NCI-H1436 (cell line): Measurements from ENCODE around the gene MTX3.

Experiments
- DNase-seq: peaks from one replicate; lab custom pipeline; 2025; lab: John Stamatoyannopoulos, UW

MTX3 gene, protein sequence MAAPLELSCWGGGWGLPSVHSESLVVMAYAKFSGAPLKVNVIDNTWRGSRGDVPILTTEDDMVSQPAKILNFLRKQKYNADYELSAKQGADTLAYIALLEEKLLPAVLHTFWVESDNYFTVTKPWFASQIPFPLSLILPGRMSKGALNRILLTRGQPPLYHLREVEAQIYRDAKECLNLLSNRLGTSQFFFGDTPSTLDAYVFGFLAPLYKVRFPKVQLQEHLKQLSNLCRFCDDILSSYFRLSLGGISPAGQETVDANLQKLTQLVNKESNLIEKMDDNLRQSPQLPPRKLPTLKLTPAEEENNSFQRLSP

DNA sequence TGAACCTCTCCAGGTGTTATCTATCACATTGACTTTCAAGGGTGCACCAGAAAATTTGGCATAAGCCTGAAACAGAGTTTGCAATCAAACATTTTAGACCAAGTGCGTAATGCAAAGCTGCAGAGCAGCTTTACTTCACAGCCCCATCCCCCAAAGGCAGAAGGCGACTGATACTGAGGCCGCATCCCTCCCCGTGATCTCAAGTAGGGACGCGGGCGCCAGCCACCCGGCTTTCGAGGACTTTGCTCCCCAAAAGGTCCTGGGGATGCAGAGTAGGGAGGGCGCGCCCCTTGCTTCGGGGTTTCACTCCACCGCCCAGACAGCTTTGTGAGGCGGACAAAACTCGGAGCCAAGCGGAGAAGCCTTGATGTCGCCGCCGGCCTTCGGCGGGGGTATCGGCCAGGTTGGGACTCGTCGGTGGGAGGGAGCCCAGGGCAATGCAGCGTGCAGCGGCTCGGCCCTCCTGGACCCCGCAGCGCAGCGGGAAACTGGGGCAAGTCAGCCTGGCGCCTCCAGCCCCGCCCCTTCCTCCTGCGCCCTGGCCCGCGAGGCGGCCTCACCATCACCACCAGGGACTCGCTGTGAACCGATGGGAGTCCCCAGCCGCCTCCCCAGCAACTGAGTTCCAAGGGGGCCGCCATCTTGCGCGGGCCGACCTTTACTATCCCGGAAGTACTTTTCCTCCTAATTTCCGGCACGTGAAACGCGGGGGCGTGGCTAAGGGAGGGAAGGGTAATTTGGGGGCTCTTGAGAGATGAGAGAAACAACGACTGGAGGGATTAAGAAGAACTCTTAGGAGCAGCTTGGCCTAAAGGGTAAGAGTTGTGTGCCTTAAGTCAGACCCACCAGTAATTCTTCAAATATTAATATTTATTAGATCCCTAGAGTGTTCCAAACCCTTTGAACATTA, at the start of gene MTX3:
Gene MTX3, minus strand, starts transcription at position 665 of the 910 bp plus-strand sequence. Its CDS starts 24 bp downstream, at position 641.
- peak; percentile 94 for DNase-seq

DNA sequence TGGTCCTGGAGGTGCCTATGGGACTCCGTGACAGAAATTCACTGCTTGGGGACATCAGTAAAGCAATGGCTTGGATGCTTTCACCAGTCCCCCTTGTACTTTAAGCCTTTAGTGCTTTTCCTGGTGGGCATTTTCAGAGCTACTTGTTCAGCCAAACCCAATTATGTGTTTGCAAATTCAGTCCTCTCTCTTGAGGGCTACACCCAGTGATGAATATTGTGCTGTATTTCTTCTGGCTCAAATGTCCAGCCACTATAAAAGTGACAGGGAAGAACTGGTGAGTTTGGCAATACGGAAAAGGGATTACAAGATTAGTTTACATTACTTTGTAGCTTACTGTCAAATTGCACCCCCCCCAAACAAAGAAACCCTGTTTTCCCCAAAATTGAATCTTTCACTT, 48.6 kb upstream of the MTX3 start:
- no peak for DNase-seq

DNA sequence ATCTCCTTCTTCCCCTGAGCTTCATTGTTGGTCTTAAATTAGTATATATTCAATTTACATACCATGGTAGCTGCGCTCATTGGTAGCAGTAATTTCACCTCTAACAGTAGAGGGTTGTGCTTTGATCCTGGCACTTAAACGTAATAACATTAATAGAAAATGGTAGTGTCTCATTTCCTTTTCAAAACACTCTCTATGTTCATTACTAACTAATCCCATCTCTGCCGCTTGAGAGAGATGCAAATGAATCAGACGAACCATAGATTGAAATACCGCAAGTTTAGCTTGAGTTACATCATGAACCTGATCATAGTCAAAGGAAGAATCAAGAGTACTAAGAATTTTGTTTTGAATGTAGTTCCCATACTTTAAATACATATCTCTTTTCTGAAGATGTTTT, 46.3 kb upstream of the MTX3 start:
- DNase-seq, result no peak

DNA sequence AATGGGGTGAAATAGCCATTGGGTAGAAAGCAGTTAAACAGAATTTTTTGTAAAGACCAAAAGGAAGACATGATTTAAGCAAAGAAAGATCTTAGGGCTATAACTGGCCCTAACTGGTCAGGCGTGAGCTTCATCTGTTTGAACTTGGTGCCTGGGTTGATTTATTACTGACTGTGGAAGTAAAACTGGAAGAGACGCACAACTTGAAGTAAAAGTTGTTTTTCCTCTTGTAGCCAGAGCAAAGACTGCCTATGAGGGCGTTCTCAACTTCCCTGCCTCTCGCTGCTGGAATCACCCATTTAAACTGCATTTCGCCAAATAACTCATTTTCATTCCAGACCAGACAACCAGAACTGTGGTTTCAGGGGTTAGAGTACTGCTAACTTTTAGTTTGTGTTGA, 45.6 kb upstream of the MTX3 start:
- DNase-seq, result no peak

DNA sequence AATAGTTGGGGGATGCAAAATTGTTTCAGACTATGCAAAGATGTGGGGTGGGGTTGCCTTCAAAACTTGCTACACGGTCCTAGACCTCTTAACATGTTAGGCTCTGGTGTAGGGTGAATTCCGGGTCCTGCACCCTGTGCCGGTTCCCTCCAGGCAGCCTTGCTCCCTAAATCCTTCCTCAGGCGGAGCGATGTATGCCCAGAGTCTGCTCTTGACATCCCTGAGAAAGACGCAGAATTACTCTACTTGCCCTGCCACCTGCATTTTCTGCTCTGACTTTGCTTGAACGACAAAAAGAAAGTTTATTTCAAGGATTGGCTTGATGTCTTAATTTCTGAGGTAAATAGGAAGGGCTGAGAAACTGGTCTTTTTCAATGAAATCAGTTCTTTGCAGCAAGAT, 44.8 kb upstream of the MTX3 start:
- no peak for DNase-seq

DNA sequence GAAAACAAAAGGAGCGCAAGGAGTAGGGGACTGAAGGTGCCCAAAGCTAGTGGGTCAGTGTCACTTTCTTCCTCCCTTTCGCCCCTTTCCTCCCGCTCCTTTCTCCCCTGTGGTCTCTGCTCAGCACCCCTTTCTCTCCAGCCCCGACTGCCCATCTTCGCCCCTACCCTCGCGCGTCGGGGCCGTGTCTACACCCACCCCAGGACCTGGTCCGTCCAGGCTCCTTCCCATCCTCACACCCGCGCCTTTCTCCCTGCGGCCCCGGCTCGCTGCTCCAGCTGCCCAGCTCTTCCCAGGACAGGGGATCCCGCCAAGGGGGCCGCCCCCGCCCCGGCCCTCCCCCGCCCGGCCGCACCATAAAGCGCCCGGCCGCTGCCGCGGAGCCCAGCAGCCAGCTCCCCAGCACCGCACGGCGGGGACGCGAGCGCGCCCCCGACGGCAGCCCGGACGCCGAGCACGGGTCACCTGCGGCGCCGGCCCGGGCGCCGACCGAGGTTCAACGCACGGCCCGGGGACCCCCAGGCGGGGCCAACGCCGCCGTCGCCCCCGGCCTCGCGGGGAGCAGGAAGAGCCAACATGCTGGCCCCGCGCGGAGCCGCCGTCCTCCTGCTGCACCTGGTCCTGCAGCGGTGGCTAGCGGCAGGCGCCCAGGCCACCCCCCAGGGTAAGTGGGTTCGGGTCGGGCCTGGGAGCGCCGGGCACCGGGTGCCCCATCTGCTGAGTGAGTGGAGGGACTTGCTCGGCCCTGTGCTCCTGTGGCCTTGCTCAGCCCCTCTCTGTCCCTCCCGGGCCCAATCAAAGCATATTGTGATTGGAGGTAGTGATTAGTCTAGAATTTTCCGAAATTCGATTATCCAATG, 44.1 kb upstream of the MTX3 start, which contains the start of gene THBS4:
Gene THBS4, plus strand, starts transcription at position 387 of the 860 bp plus-strand sequence. Its CDS starts 190 bp downstream, at position 577.
- no peak for DNase-seq

DNA sequence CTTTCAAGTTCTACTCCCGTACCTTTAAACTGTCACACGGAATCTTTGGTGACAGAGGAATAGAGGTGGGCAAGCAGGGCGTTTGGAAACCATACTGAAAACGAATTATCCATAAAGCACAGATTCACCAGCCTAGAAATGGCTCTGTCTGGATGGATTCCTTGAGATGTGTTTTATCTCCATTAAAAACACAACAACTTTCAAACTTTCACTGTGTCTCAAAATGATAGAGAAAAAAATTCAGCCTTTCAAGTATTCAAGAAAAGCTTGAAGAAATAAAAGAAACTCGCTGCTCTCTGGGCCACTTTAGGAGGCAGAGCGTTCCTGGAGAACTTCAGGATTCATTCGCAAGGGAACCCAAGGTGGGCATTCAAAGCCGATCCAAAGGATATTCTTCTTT, 43.5 kb upstream of the MTX3 start:
- DNase-seq, result no peak

DNA sequence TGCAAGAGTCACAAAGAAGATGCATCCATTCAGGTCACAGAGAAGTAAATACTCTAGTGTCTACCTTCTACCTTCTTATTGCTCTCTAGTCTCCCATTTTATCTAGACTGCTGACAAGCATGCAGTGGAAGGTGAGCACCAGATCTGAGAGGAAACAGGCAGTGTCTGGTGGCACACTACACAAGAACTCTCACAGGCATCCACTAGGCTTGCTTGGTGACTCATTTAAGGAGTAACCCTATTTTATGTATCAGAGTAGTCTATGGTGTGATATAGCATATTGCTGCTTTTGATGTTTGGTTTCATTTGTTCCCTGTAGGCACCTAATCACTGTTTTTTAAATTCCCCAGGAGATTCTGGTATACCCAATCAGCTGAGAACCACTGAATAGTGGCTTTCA, 42.5 kb upstream of the MTX3 start:
- no peak for DNase-seq

DNA sequence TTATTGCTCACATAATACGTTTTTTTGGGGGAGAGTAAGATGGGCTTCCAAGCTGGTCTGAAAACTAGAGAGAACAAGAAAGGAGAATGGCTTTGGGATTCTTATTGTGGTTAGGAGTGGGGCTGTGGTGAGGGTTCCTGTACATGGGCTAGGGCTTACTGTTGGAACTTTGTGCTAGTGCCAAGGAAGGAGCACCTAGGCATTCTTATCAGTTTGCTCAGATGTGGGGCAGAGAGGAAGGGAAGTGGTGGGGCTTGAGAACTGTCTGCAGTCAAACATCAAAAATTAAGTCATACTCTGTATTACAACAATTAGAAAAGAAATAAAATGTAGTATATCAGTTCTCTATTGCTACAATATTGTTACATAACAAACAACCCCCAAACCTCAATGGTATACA, 40.0 kb upstream of the MTX3 start:
- no peak for DNase-seq

DNA sequence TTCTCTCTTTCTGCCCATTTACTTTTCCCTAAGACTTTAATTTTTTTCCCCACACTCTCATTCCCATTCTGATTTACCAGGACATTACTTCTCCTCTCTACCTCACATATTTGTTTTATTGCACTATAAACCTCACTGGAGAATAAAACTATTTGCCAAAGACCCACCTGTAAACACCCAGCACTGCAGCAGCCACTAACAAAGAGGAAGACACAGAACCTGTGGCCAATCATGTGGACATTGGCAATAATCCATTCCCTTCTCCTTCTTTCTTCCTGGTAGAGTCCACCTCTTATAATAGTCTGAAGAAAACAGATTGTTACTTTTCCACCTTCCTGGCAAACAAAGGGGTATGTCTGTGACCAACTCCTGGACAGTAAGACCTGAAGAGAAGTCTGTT, 35.8 kb upstream of the MTX3 start:
- DNase-seq, result no peak

DNA sequence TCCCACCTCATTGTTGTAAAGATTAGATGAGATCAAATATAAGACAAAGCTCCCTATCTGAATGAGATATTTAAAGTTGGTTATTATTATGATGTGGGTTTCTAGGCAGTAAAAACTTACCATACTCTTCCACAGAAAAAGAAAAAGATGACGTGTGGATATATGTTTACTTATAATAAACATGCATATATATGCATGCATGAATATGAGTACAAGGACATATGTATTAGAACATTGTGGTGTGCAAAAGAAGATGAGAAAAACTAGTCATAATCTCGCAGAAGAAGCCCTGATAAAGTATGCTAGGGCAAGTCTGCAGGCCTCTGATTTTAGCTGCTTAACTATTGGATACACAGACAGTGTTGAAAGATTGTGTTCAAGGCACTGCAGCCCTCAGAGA, 34.0 kb upstream of the MTX3 start:
- DNase-seq, result no peak

DNA sequence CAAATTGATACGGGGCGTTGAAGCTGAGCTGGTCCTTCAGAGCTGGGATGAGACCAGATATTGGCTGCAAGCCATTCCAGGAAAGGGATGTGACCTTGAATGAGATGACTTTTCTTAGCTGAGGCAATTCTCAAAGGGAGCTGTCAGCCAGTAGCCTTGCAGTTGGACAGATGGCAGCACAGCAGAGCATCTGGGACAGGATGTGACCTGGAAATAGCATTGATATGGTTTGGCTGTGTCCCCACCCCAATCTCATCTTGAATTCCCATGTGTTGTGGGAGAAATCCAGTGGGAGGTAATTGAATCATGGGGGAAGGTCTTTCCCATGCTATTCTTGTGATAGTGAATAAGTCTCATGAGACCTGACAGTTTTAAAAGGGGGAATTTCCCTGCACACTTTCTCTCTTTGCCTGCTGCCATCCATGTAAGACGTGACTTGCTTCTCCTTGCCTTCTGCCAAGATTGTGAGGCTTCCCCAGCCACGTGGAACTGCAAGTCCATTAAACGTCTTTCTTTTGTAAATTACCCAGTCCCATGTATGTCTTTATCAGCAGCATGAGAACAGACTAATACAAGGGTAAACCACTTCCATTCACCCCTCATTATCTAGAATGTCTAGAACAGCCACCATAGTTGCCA, 19.8 kb upstream of the MTX3 start:
- no peak for DNase-seq

DNA sequence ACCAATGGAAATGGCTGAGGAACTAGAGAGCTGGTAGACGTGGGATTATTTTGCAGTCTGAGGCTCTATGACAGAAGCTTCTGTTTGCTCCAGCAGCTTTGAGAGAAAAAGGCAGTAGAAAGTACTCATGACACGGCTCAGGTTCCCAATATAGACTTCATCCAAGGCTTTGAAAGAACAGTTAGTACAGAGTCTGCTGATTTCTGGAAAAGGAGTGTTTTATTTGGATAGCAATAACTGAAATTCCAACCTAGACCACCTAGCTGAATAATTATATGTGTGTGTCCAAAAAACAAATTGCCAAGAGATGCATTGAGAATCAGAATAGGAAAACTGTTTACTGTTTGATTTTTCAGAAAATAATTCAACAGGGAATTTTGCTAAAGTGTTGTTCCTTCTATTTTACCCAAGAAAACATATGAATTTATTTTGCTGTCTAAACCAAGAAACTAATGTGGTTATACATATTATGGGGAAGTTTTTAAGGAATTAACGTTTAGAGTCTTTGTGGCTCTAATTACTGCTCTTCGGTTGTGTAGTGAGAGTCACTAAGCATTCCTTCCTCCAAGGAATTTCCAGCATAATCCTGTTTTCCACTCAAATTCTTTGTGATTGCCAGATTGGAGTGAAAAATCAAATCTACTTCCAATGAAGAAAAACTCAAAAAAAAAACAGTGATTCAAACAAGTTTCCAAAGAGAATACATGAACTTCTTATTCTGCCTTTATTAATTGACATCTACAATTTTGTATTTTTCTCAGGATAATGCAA, 18.1 kb upstream of the MTX3 start:
- DNase-seq, result no peak

DNA sequence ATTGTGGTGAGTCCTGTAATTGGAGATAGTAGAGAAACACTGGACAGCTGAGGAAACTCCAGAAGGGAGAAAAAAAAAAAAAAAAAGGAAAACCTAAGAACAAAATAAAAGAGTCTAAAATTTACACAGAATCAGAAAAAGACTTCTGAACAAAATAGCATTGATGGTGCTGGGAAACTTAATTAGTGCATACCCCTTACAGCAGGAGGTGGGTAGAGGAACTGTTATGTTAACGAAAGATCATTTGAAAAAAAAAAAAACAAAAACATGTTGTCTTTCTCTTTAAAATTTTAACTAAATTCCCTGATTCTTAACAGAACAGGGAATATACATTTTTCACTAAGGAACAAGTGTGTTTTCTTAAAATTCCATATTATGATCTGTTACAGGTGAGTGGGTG, 11.6 kb upstream of the MTX3 start:
- no peak for DNase-seq

DNA sequence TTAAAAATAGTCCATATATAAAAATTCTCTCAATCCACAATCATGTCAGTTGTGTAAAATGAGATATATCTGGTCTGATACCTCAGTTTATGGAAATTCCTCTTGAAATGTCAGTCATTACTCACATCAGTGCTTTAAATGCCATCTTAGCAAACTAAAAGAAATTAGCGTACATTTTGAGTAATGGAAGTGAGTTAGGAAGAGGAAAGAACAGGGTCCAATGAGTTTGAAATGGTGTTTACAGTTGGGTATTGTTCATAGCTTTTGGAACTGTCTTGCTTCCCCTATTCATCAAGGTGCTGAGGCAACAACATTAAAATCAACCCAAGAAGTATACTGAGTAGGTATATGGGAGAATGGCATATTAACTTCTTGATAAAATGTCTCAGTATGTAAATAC, 8.7 kb upstream of the MTX3 start:
- DNase-seq, result no peak

DNA sequence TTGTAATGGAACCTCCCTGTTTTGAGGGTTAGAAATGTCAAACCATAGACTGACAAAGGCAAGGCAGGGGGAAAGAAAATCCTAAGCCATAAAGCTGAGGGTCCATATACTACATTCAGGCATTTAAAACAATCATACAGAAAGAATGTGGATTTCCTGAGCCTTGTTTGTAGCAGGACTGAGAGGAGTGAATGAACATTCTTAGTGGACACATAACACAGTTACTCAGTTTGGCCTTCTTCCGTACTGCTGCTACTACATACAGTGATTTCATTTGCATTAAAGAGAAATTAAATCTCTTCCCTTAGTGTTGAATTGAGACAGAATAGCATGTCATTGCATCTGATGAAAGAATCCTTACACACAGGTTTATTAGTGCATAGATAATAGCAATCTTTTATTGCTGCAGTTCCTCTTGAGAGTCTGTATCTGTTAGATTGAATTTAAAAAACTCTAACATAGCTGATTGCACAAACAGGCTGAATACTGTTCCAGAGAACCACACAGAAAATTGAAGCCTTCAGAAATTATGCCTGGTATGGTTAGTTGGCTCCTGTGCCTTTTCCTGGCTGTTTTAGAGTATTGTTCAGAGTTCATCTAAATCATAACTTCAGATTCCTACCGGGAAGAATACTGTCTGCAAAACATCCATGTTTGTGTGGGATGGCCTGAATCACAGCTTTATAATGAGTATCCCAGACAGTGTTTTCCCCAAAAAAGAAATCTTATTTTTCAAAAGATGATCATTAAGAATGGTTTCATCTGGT, 2.0 kb upstream of the MTX3 start:
- DNase-seq, result no peak

DNA sequence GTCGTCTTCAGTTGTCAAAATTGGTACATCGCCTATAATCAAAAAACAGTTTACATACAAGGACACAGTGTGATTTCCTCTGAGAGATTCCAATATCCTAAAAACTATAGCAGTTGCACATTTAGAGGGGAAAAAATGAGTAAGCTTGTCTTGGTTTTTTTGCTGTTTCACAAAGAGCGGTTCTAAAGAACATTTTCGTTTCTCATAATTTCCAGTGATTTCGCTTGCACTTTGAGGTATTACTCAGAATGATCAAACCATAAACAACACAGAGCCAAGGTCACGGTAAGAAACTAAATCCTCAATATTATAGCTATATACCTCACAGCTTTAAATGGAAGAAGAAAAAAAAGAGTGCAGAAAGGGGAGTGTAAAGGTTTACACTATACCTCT, 861 bp downstream of the MTX3 start:
- DNase-seq, result no peak

DNA sequence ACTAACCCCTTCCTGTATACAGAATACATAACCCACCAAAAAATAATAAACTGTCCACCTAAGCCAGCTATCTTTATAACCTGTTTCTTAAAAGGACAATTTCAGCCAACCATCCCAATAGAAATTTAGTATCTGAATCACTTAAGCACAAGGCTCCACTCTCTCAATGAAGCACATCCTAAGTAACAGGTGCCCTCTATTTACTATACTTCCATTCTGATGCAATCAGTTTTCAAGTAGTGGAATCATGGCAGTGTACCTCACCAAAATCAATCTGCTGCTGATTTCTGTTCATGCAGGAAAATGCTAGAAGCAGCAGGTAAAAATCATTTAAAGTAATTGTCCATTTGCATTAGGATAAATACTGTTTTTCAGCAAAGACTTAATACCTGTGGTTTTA, 4.8 kb downstream of the MTX3 start:
- DNase-seq, result no peak

DNA sequence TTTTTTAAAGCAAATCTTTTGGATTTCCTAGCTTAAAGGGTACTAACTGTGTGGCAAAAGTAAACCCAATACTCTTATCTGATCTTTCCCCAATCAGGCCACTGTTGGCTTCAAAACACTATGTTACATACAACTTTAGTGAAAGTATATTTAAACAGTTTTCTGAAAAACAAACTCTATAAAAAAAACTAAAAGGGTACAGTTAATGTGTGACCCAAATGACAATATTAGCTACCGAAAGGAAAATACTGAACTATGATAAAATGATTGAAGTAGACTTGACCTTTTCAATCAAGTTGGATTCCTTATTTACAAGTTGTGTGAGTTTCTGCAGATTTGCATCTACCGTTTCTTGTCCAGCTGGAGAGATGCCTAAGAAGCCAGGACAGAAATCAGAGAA, 5.8 kb downstream of the MTX3 start:
- no peak for DNase-seq

DNA sequence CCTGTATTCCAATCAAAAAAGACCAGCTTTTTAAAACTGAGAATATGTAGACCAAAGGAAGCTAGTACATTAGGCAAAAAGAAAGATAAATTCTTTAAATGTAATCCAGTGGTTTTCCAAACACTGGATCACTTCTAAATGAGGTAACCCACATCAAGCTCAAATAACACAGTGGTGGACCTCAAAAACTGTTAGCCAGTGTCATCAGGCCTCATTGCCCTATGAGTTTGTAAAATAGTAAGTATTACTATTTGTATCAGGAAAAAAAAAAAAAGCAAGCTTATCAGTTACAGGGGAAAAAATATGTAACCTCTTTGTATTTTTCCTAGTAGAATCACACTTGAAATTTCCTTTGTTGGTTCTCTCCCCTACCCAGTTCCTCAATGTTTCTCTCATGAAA, 6.7 kb downstream of the MTX3 start:
- no peak for DNase-seq
